PC-3 (cell line): Measurements from ENCODE around the gene PVRIG. TPM values are rescaled to one million over a fixed set of nuclear protein-coding genes. Genes with fewer than 3 reads are reported as not detected.
A peak's percentile ranks its signal among the peaks of the same experiment; 100 is the strongest.
"Not testable (repeated sequence)": the region's sequence is repeated elsewhere in the genome, so short reads cannot be mapped to it uniquely, and the experiment has no call there.

Source experiments
- ATAC-seq: fragments of 200-7000 bp; cut with Tn5 transposase; 2 replicates; pipeline ENCODE4 v1.9.1; 2020; ENCODE audit warnings: mild to moderate bottlenecking, moderate library complexity
- BruUV-seq: library from RNA; stranded (reverse); fragments of 400-500 nt; replicated peaks from 2 replicates; lab custom pipeline; 2021; lab: Mats Ljungman, UMichigan
- CTCF ChIA-PET: fragments of 300-600 bp; sonication (Branson Sonifier 250); formaldehyde crosslinking; loops from one replicate; lab custom pipeline; 2022; ENCODE audit warnings: antibody characterized with exemption; lab: Charles Lee
- POLR2A ChIA-PET: fragments of 300-600 bp; sonication (Branson Sonifier 250); formaldehyde crosslinking; loops from one replicate; lab custom pipeline; 2022; ENCODE audit warnings: antibody characterized with exemption; ENCODE audit not compliant: unreplicated experiment; lab: Charles Lee
- DNase-seq: peaks from one replicate; pipeline ENCODE4 v3.0.0-alpha.2; 2015
- H2AFZ ChIP-seq: fragments of 300-600 bp; sonication (generic); 2 replicates; pipeline ENCODE4 v1.6.0; 2016; ENCODE audit warnings: antibody characterized with exemption, low read length
- H3F3A ChIP-seq: fragments of 300-600 bp; sonication (generic); one replicate; pipeline ENCODE4 v1.6.0; 2017; ENCODE audit warnings: antibody characterized with exemption, low read length, control low read depth, mild to moderate bottlenecking; ENCODE audit not compliant: unreplicated experiment
- H3K27ac ChIP-seq: fragments of 300-600 bp; sonication (generic); 2 replicates; pipeline ENCODE4 v1.5.1; 2016; ENCODE audit warnings: mild to moderate bottlenecking, low read length
- H3K27me3 ChIP-seq: fragments of 300-600 bp; sonication (generic); 2 replicates; pipeline ENCODE4 v1.6.1; 2016; ENCODE audit warnings: low read length, mixed read lengths
- H3K36me3 ChIP-seq: fragments of 300-600 bp; sonication (generic); 2 replicates; pipeline ENCODE4 v1.6.1; 2016; ENCODE audit warnings: low read depth, mixed run types, low read length, mixed read lengths
- H3K4me1 ChIP-seq: fragments of 300-600 bp; sonication (generic); 2 replicates; pipeline ENCODE4 v1.5.1; 2016; ENCODE audit warnings: low read length; ENCODE audit not compliant: insufficient read depth
- H3K4me2 ChIP-seq: fragments of 300-600 bp; sonication (generic); 2 replicates; pipeline ENCODE4 v1.6.0; 2016; ENCODE audit warnings: low read length
- H3K4me3 ChIP-seq: fragments of 300-600 bp; sonication (generic); 2 replicates; pipeline ENCODE4 v1.5.1; 2016; ENCODE audit warnings: mild to moderate bottlenecking, low read length, mixed read lengths
- H3K79me2 ChIP-seq: fragments of 300-600 bp; sonication (generic); 2 replicates; pipeline ENCODE4 v1.6.1; 2017; ENCODE audit warnings: low read length, mixed read lengths
- H3K9ac ChIP-seq: fragments of 300-600 bp; sonication (generic); 2 replicates; pipeline ENCODE4 v1.6.0; 2016; ENCODE audit warnings: mild to moderate bottlenecking, low read length
- H3K9me2 ChIP-seq: fragments of 300-600 bp; sonication (generic); replicated peaks from 2 replicates; pipeline ENCODE4 v1.6.1; 2016; ENCODE audit warnings: mixed run types, low read length, mixed read lengths
- H3K9me3 ChIP-seq: fragments of 300-600 bp; sonication (generic); 2 replicates; pipeline ENCODE4 v1.6.1; 2016; ENCODE audit warnings: low read length, mixed read lengths
- H4K20me1 ChIP-seq: fragments of 300-600 bp; sonication (generic); 2 replicates; pipeline ENCODE4 v1.6.1; 2016; ENCODE audit warnings: low read length, mixed read lengths
- CTCF ChIP-seq: fragments of 300-600 bp; sonication (generic); conservative IDR thresholded peaks from 2 replicates; pipeline ENCODE4 v1.5.1; 2017; ENCODE audit warnings: antibody characterized with exemption, low read depth, mild to moderate bottlenecking, low read length
- EZH2 ChIP-seq: fragments of 300-600 bp; sonication (generic); IDR thresholded peaks from one replicate; pipeline ENCODE4 v1.6.1; 2017; ENCODE audit warnings: antibody characterized with exemption, mild to moderate bottlenecking, low read length; ENCODE audit not compliant: unreplicated experiment
- EZH2phosphoT487 ChIP-seq: fragments of 300-600 bp; sonication (generic); IDR thresholded peaks from 2 replicates; pipeline ENCODE4 v1.6.1; 2018; ENCODE audit warnings: mild to moderate bottlenecking, antibody characterized with exemption, low read length, borderline replicate concordance
- intact Hi-C: fragments of 100-400 bp; cut with micrococcal nuclease; formaldehyde crosslinking; loops from 2 replicates; pipeline ENCODE4 v1.9.0; 2023
- total RNA-seq: library from RNA; depleted of rRNA; stranded (reverse); fragments of >200 nt; gene quantifications from 2 replicates; pipeline ENCODE4 v1.2.3, GENCODE V29; 2014

Gene PVRIG
- total RNA-seq, 1 experiment from 2014 or later = not detected

DNA sequence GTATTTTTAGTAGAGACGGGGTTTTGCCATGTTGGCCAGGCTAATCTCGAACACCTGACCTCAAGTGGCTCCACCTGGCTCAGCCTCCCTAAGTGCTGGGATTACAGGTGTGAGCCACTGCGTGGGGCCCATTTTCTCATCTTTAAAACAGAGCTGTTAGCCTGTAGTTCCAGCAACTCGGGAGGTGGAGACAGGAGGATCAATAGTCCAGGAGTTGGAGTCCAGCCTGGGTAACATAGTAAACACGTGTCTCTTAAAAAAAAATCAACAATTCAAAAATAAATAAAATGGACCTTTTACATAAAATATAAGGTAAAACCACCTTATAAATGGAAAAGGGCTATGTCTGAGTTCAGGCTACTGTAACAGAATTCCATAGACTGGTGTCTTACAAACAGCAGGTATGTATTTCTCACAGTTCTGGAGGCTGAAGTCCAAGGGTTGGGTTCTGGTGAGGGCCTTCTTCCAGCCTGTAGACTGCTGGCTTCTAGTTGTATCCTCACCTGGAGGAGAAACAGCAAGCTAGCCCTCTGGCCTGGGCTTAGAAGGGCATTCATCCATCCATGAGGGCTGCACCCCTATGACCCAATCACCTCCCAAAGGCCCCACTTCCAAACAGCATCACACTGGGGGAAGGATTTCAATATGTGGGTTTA, 7.0 kb upstream of the PVRIG start:
- Histone ChIP-seq H3K36me3 (no peaks in the 10 kb centered on the region), H2AFZ (no peak overlapping the region), H3K9ac (no peak overlapping the region), H4K20me1 (no peaks in the 10 kb centered on the region), H3K4me3 (no peak overlapping the region), H3F3A (no peaks in the 10 kb centered on the region), H3K4me1 (0 out of 2 replicates have a peak, but pooled peaks cover 7% of the 10 kb centered on the region), H3K9me2 (no peaks in the 10 kb centered on the region), H3K79me2 (no peaks in the 10 kb centered on the region), H3K4me2 (no peak overlapping the region), H3K9me3 (no peaks in the 10 kb centered on the region), H3K27me3 (no peaks in the 10 kb centered on the region), H3K27ac (no peak overlapping the region)
- DNase-seq (no peak), ATAC-seq (no peak)
- ChIA-PET POLR2A (no interaction called here), CTCF (no interaction called here)
- BruUV-seq = no TSS peak
- no peak for TF ChIP-seq EZH2
- no peak for TF ChIP-seq CTCF
- no peak for TF ChIP-seq EZH2phosphoT487
- intact Hi-C loops = no loop called here

- no peaks in the 10 kb centered on the region for H4K20me1 ChIP-seq
- no peak overlapping the region for H3K9ac ChIP-seq
- H3K36me3 ChIP-seq = no peaks in the 10 kb centered on the region
- H3K79me2 ChIP-seq = no peaks in the 10 kb centered on the region
- H2AFZ ChIP-seq = no peak overlapping the region
- H3K9me3 ChIP-seq = no peaks in the 10 kb centered on the region
- H3K27me3 ChIP-seq = no peaks in the 10 kb centered on the region
- TF ChIP-seq EZH2phosphoT487 = no peak
- ChIA-PET POLR2A (no interaction called here), CTCF (no interaction called here)
- H3K4me1 ChIP-seq = 0 out of 2 replicates have a peak, but pooled peaks cover 7% of the 10 kb centered on the region
- H3K27ac ChIP-seq = peak overlapping the region; percentile 25; the same call in 1 of the 2 replicates
- no peak for DNase-seq
- peak; percentile 4; the same call in 1 of the 2 replicates for ATAC-seq
- no peaks in the 10 kb centered on the region for H3K9me2 ChIP-seq
- H3K4me2 ChIP-seq = no peak overlapping the region
- intact Hi-C loops = loop anchor here (2.0 kb wide), 1 partner anchor 81 kb away; no protein-coding TSS in a partner anchor
- H3K4me3 ChIP-seq = no peak overlapping the region
- H3F3A ChIP-seq = no peaks in the 10 kb centered on the region
- no TSS peak for BruUV-seq
These were observed 6.1 kb upstream of the PVRIG start for GRCh38 chr7:100213672-100214071.

DNA sequence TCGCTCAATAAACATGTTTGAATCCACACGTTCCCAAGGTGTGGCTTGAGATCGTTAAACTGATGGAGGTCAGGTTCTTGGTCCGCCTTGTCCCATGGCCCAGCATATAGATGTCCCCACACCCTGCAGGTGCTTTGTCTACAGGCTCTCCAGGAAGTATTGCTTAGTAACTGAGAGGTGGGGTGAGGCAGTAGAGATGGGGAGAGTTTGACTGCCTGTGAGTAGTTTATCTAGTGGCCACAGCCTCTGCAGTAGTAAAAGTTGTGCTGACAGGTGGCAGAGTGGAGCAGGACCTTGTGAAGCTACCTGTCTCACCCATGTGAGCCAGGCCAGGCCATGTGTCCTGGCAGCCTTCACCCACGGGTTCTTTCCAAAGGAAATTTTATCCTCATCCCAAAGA, 5.4 kb upstream of the PVRIG start:
- H3F3A ChIP-seq, BruUV-seq, H3K9ac ChIP-seq, H3K4me2 ChIP-seq, POLR2A ChIA-PET, H3K4me3 ChIP-seq, H3K9me2 ChIP-seq, H3K4me1 ChIP-seq, CTCF ChIA-PET, H2AFZ ChIP-seq, H3K79me2 ChIP-seq, H4K20me1 ChIP-seq, H3K27me3 ChIP-seq, H3K36me3 ChIP-seq, H3K9me3 ChIP-seq: not testable (repeated sequence)
- intact Hi-C loops = loop anchor here (2.0 kb wide), 1 partner anchor 82 kb away; no protein-coding TSS in a partner anchor
- 0 out of 2 replicates have a peak overlapping the region, but pooled peaks have one; percentile 25 for H3K27ac ChIP-seq
- DNase-seq (peak; percentile 64), ATAC-seq (peak; percentile 85)
